Adrenal gland (tissue), 12 donors: ENCODE data around the gene SMG5. TPM values are rescaled to one million over a fixed set of nuclear protein-coding genes. Genes with fewer than 3 reads are reported as not detected.

ENCODE experiments used
- DNase-seq, 7 donors: peaks; one replicate each; pipeline ENCODE4 v3.0.0-alpha.2; 2019 to 2020
- H3K27ac ChIP-seq, 5 donors: fragments of 200-600 bp; sonication (generic) in 4 of 5; 1 replicate in 3 of 5; 2 replicates in 2 of 5; pipeline versions ENCODE4 v1.5.1 to v1.8.0; 2016 to 2020; ENCODE audit warnings: mild to moderate bottlenecking in 1 of 5
- H3K27me3 ChIP-seq: fragments of 200-600 bp; 2 replicates; pipeline ENCODE4 v1.8.0; 2021
- H3K36me3 ChIP-seq, 2 donors: fragments of 200-600 bp; replicated peaks in 1 of 2; 1 replicate in 1 of 2; 2 replicates in 1 of 2; pipeline versions ENCODE4 v1.5.1 to v1.8.0; 2018 to 2022
- H3K4me1 ChIP-seq, 2 donors: fragments of 200-600 bp; replicated peaks in 1 of 2; 1 replicate in 1 of 2; 2 replicates in 1 of 2; pipeline versions ENCODE4 v1.5.1 to v1.8.0; 2018 to 2021
- H3K4me3 ChIP-seq, 4 donors: fragments of 200-600 bp; sonication (generic) in 3 of 4; one replicate each; pipeline ENCODE4 v1.5.1; 2016 to 2018
- H3K9me3 ChIP-seq, 3 donors: fragments of 200-600 bp; sonication (generic) in 1 of 3; replicated peaks in 1 of 3; 1 replicate in 2 of 3; 2 replicates in 1 of 3; pipeline versions ENCODE4 v1.5.1 to v1.8.0; 2016 to 2021
- CTCF ChIP-seq, 6 experiments: fragments of 450-650 bp in 4 of 6; fragments of 200-600 bp in 2 of 6; sonication (generic) in 1 of 6; IDR thresholded peaks; 1 replicate in 5 of 6; 2 replicates in 1 of 6; pipeline versions ENCODE4 v1.5.1 to v1.8.0; 2016 to 2021; ENCODE audit warnings: antibody characterized with exemption in 6 of 6, mild to moderate bottlenecking in 2 of 6, moderate library complexity in 1 of 6
- POLR2A ChIP-seq, 2 donors: fragments of 450-650 bp; IDR thresholded peaks; one replicate each; pipeline ENCODE4 v1.6.1; 2017; ENCODE audit warnings: antibody characterized with exemption in 2 of 2, mild to moderate bottlenecking in 2 of 2, moderate library complexity in 1 of 2
- WGBS, 4 donors: extraction: QIAGEN DNeasy Blood & Tissue Kit in 2 of 4; methylation state at CpG; one replicate each; pipeline versions ENCODE4 v1.1.5 to v1.1.7; 2013 to 2017; 5-methylcytosine and 5-hydroxymethylcytosine counted together
- intact Hi-C, 2 donors: fragments of 100-400 bp; cut with DNase I; formaldehyde crosslinking; loops; one replicate each; pipeline versions ENCODE4 v1.14.1 to v1.15.0; 2022 to 2023
- polyA plus RNA-seq, 3 donors: library from polyadenylated mRNA; stranded (reverse); fragments of 200-250 nt in 2 of 3; fragments of 350-450 nt in 1 of 3; fragmentation: Illumina TruSeq in 1 of 3; extraction: RNeasy Lipid Tissue Mini Kit (QIAGEN cat#74804) in 1 of 3; gene quantifications; one replicate each; pipeline ENCODE4 v1.2.3, GENCODE V29; 2013 to 2014
- total RNA-seq, 9 donors: library from RNA; depleted of rRNA in 4 of 9; stranded (reverse); fragments of >200 nt in 4 of 9; fragments of 120-200 nt in 1 of 9; fragmentation: NEBNext Ultra II Directional in 1 of 9; extraction: Animal tissue kit (Norgen Biotek cat#: 25700) in 1 of 9; gene quantifications; one replicate each; pipeline versions ENCODE4 v1.1.0 to v1.2.4, GENCODE V29; 2013 to 2023
- donor health status: healthy with polysubstance abuse.
- donor health status: Bipolar disorder and iron deficiency.
- donor health status: DM: yes; HTN: yes; CAD: no.
- donor health status: DM: no; HTN: no; CAD: no.
- donor health status: DM: no; HTN: no; CAD: no.
- donor health status: DM: yes; HTN: yes; CAD: no.

Gene SMG5
- total and polyA plus RNA-seq, 12 donors: 25.5 to 110 (median 83.5) TPM

- Histone ChIP-seq H3K4me1 (peaks cover 0 to 4% of the 10 kb centered on the region in 2 donors), H3K27ac (no peak overlapping the region), H3K36me3 (peaks cover 0 to 36% of the 10 kb centered on the region in 2 donors), H3K4me3 (no peak overlapping the region), H3K27me3 (no peaks in the 10 kb centered on the region), H3K9me3 (no peaks in the 10 kb centered on the region)
- no peak for TF ChIP-seq POLR2A (IDR thresholded peaks at IDR 0.05)
- no peak for TF ChIP-seq CTCF (IDR thresholded peaks at IDR 0.05)
- DNase-seq: no peak
- intact Hi-C loops: no loop called here
Measured at GRCh38 chr1:156203331-156203730, 79.3 kb downstream of the SMG5 start.

- TF ChIP-seq POLR2A (IDR thresholded peaks at IDR 0.05): no peak
- H3K4me1 ChIP-seq: peaks cover 0 to 12% of the 10 kb centered on the region in 2 donors
- peaks cover 0 to 23% of the 10 kb centered on the region in 2 donors for H3K36me3 ChIP-seq
- H3K4me3 ChIP-seq: no peak overlapping the region
- intact Hi-C loops: no loop called here
- DNase-seq: no peak
- WGBS, 4 donors: 89 to 97% (median 96%) methylated on average over 4 to 8 of the region's 8 CpGs
- no peaks in the 10 kb centered on the region for H3K9me3 ChIP-seq
- H3K27ac ChIP-seq: no peak overlapping the region
- no peaks in the 10 kb centered on the region for H3K27me3 ChIP-seq
Measured at GRCh38 chr1:156200044-156200443, 82.6 kb downstream of the SMG5 start.

Other genes with a start within 250 kb of the SMG5 start
- gene UBQLN4, start 229.0 kb downstream of the SMG5 start, total RNA-seq: 10 to 100 TPM in 8 of 9 donors, 1 to 10 TPM in 1; 9.5 to 34.6 (median 22.6) TPM
- 10 to 100 TPM; 15.0 to 30.0 (median 27.5) TPM for gene UBQLN4, start 229.0 kb downstream of the SMG5 start, polyA plus RNA-seq
- gene LAMTOR2, start 228.0 kb downstream of the SMG5 start, total RNA-seq: 100 to 1,000 TPM in 3 of 9 donors, 10 to 100 TPM in 6; 53.6 to 140 (median 85.1) TPM
- 100 to 1,000 TPM in 2 of 3 donors, 10 to 100 TPM in 1; 76.0 to 216 (median 143) TPM for gene LAMTOR2, start 228.0 kb downstream of the SMG5 start, polyA plus RNA-seq
- under 1 TPM in 1 of 9 donors, not detected in 8; 0.38 TPM for gene RAB25, start 221.7 kb downstream of the SMG5 start, total RNA-seq
- gene RAB25, start 221.7 kb downstream of the SMG5 start, polyA plus RNA-seq: under 1 TPM in 2 of 3 donors, not detected in 1; 0.17 to 0.48 TPM
- gene MEX3A, start 200.4 kb downstream of the SMG5 start, total RNA-seq: 1 to 10 TPM in 4 of 9 donors, under 1 TPM in 5; 0.09 to 2.4 (median 0.55) TPM
- gene MEX3A, start 200.4 kb downstream of the SMG5 start, polyA plus RNA-seq: under 1 TPM; 0.17 to 0.27 (median 0.24) TPM
- 100 to 1,000 TPM; 116 to 591 (median 391) TPM for gene LMNA, start 168.1 kb downstream of the SMG5 start, total RNA-seq
- gene LMNA, start 168.1 kb downstream of the SMG5 start, polyA plus RNA-seq: 100 to 1,000 TPM; 140 to 458 (median 374) TPM
- 1 to 10 TPM in 7 of 9 donors, under 1 TPM in 2; 0.30 to 4.8 (median 1.8) TPM for gene SEMA4A, start 129.2 kb downstream of the SMG5 start, total RNA-seq
- gene SEMA4A, start 129.2 kb downstream of the SMG5 start, polyA plus RNA-seq: 1 to 10 TPM in 2 of 3 donors, under 1 TPM in 1; 0.93 to 3.1 (median 2.4) TPM
- 10 to 100 TPM; 11.4 to 33.7 (median 16.9) TPM for gene SLC25A44, start 88.7 kb downstream of the SMG5 start, total RNA-seq
- 10 to 100 TPM in 1 of 3 donors, 1 to 10 TPM in 2; 7.0 to 31.7 (median 8.6) TPM for gene SLC25A44, start 88.7 kb downstream of the SMG5 start, polyA plus RNA-seq
- gene PMF1, start 69.8 kb downstream of the SMG5 start, total RNA-seq: 10 to 100 TPM; 47.6 to 90.2 (median 63.7) TPM
- gene PMF1, start 69.8 kb downstream of the SMG5 start, polyA plus RNA-seq: 100 to 1,000 TPM in 1 of 3 donors, 10 to 100 TPM in 2; 45.6 to 103 (median 78.2) TPM
- 1 to 10 TPM in 3 of 9 donors, under 1 TPM in 4, not detected in 2; 0.39 to 2.1 (median 0.50) TPM for gene BGLAP, start 40.6 kb downstream of the SMG5 start, total RNA-seq
- 1 to 10 TPM in 2 of 3 donors, not detected in 1; 3.0 to 8.2 TPM for gene BGLAP, start 40.6 kb downstream of the SMG5 start, polyA plus RNA-seq
- gene PAQR6, start 34.8 kb downstream of the SMG5 start, total RNA-seq: 1 to 10 TPM in 5 of 9 donors, under 1 TPM in 2, not detected in 2; 0.91 to 3.0 (median 1.2) TPM
- 10 to 100 TPM in 1 of 3 donors, 1 to 10 TPM in 1, under 1 TPM in 1; 0.53 to 13.8 (median 5.4) TPM for gene PAQR6, start 34.8 kb downstream of the SMG5 start, polyA plus RNA-seq
- 1 to 10 TPM; 1.0 to 6.3 (median 3.0) TPM for gene TMEM79, start 1.5 kb upstream of the SMG5 start, total RNA-seq
- 1 to 10 TPM; 1.7 to 6.1 (median 4.4) TPM for gene TMEM79, start 1.5 kb upstream of the SMG5 start, polyA plus RNA-seq
- 100 to 1,000 TPM in 8 of 9 donors, 10 to 100 TPM in 1; 64.2 to 209 (median 146) TPM for gene GLMP, start 12.9 kb upstream of the SMG5 start, total RNA-seq
- gene GLMP, start 12.9 kb upstream of the SMG5 start, polyA plus RNA-seq: 100 to 1,000 TPM in 1 of 3 donors, 10 to 100 TPM in 2; 49.8 to 134 (median 97.8) TPM
- under 1 TPM in 2 of 9 donors, not detected in 7; 0.39 to 0.44 TPM for gene VHLL, start 16.5 kb upstream of the SMG5 start, total RNA-seq
- gene VHLL, start 16.5 kb upstream of the SMG5 start, polyA plus RNA-seq: under 1 TPM in 1 of 3 donors, not detected in 2; 0.72 TPM
- 100 to 1,000 TPM; 165 to 505 (median 266) TPM for gene CCT3, start 55.5 kb upstream of the SMG5 start, total RNA-seq
- gene CCT3, start 55.5 kb upstream of the SMG5 start, polyA plus RNA-seq: 100 to 1,000 TPM; 108 to 357 (median 189) TPM
- 1 to 10 TPM in 2 of 9 donors, under 1 TPM in 5, not detected in 2; 0.70 to 4.2 (median 0.85) TPM for gene TSACC, start 55.7 kb upstream of the SMG5 start, total RNA-seq
- 1 to 10 TPM in 2 of 3 donors, not detected in 1; 3.1 to 3.4 TPM for gene TSACC, start 55.7 kb upstream of the SMG5 start, polyA plus RNA-seq
- 1 to 10 TPM in 2 of 9 donors, under 1 TPM in 5, not detected in 2; 0.39 to 3.0 (median 0.98) TPM for gene RHBG, start 86.4 kb upstream of the SMG5 start, total RNA-seq
- 1 to 10 TPM in 2 of 3 donors, under 1 TPM in 1; 0.16 to 1.9 (median 1.6) TPM for gene RHBG, start 86.4 kb upstream of the SMG5 start, polyA plus RNA-seq
- gene MEF2D, start 217.9 kb upstream of the SMG5 start, total RNA-seq: 10 to 100 TPM in 8 of 9 donors, 1 to 10 TPM in 1; 7.8 to 89.9 (median 71.2) TPM
- gene MEF2D, start 217.9 kb upstream of the SMG5 start, polyA plus RNA-seq: 10 to 100 TPM; 29.1 to 37.4 (median 35.3) TPM